Breast epithelium (tissue), 4 donors: ENCODE results near the gene MYG1. TPM values are rescaled to one million over a fixed set of nuclear protein-coding genes. Genes with fewer than 3 reads are reported as not detected.
A peak's percentile ranks its signal among the peaks of the same experiment; 100 is the strongest.

Source experiments
- DNase-seq, 2 donors: peaks; one replicate each; pipeline ENCODE4 v3.0.0-alpha.2; 2019; ENCODE audit warnings: low spot score in 2 of 2
- H3K27ac ChIP-seq, 2 donors: fragments of 200-600 bp; sonication (generic) in 1 of 2; one replicate each; pipeline ENCODE4 v1.5.1; 2016 to 2019; ENCODE audit warnings: mild to moderate bottlenecking in 1 of 2
- H3K27me3 ChIP-seq, 2 donors: fragments of 200-600 bp; sonication (generic) in 1 of 2; one replicate each; pipeline versions ENCODE4 v1.5.1 to v1.6.0; 2017 to 2019; ENCODE audit warnings: control low read depth in 1 of 2, mild to moderate bottlenecking in 1 of 2
- H3K36me3 ChIP-seq: fragments of 200-600 bp; one replicate; pipeline ENCODE4 v1.5.1; 2019
- H3K4me1 ChIP-seq, 2 donors: fragments of 200-600 bp; sonication (generic); one replicate each; pipeline ENCODE4 v1.5.1; 2016 to 2019; ENCODE audit warnings: control low read depth in 1 of 2
- H3K4me3 ChIP-seq, 3 donors: fragments of 200-600 bp; sonication (generic); 1 replicate in 2 of 3; 2 replicates in 1 of 3; pipeline ENCODE4 v1.5.1; 2016 to 2019; ENCODE audit warnings: mild to moderate bottlenecking in 3 of 3, moderate library complexity in 2 of 3
- H3K9me3 ChIP-seq, 2 donors: fragments of 200-600 bp; sonication (generic) in 1 of 2; one replicate each; pipeline ENCODE4 v1.5.1; 2016 to 2019; ENCODE audit warnings: control low read depth in 1 of 2
- POLR2A ChIP-seq: fragments of 450-650 bp; IDR thresholded peaks from one replicate; pipeline ENCODE4 v1.6.1; 2016; ENCODE audit warnings: antibody characterized with exemption, mild to moderate bottlenecking, moderate library complexity
- POLR2AphosphoS5 ChIP-seq, 3 donors: sonication (generic); formaldehyde crosslinking; IDR thresholded peaks; one replicate each; pipeline ENCODE4 v1.6.1; 2017; ENCODE audit warnings: antibody characterized with exemption in 3 of 3
- intact Hi-C: fragments of 100-400 bp; cut with DNase I; formaldehyde crosslinking; loops from one replicate; pipeline ENCODE4 v1.15.1; 2023; ENCODE audit warnings: low total_unique reads
- total RNA-seq, 3 donors: library from RNA; depleted of rRNA; stranded (reverse); fragments of >200 nt; gene quantifications; one replicate each; pipeline ENCODE4 v1.1.0, GENCODE V29; 2016
- TF ChIP-seq, protein P1 (sequence below), 3 donors: fragments of 450-650 bp; IDR thresholded peaks; one replicate each; pipeline ENCODE4 v1.5.1; 2016 to 2017; ENCODE audit warnings: antibody characterized with exemption in 3 of 3, mild to moderate bottlenecking in 3 of 3, moderate library complexity in 3 of 3

The MYG1 gene
- total RNA-seq, 3 donors from 2014 or later = 35.7 to 63.8 (median 39.1) TPM

DNA sequence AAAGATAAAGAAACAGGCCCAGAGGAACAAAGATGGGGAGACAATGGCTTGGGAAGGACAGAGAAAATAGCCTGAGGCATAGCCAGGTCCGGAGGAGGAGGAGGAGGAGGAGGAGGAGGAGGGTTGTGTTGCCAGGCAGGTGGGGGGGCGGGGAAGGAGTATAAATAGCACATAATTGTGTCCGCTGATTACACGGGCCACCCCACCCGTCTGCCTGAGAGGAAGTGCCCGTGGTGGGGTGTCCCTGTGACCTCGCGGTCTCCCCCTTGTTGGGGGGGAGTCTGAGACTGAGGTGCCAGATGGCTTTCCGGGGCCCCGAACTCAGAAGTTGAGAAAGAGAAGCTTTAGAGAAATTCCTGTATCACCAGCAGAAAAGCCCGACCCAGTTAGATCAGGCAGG is 38.5 kb downstream of the MYG1 start:
- Histone ChIP-seq H3K4me1 (no peaks in the 10 kb centered on the region), H3K27me3 (peaks cover 0 to 23% of the 10 kb centered on the region in 2 donors), H3K36me3 (no peaks in the 10 kb centered on the region), H3K4me3 (no peak overlapping the region), H3K9me3 (no peaks in the 10 kb centered on the region), H3K27ac (no peak overlapping the region)
- TF ChIP-seq, protein P1, sequence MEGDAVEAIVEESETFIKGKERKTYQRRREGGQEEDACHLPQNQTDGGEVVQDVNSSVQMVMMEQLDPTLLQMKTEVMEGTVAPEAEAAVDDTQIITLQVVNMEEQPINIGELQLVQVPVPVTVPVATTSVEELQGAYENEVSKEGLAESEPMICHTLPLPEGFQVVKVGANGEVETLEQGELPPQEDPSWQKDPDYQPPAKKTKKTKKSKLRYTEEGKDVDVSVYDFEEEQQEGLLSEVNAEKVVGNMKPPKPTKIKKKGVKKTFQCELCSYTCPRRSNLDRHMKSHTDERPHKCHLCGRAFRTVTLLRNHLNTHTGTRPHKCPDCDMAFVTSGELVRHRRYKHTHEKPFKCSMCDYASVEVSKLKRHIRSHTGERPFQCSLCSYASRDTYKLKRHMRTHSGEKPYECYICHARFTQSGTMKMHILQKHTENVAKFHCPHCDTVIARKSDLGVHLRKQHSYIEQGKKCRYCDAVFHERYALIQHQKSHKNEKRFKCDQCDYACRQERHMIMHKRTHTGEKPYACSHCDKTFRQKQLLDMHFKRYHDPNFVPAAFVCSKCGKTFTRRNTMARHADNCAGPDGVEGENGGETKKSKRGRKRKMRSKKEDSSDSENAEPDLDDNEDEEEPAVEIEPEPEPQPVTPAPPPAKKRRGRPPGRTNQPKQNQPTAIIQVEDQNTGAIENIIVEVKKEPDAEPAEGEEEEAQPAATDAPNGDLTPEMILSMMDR (IDR thresholded peaks at IDR 0.05) = no peak
- TF ChIP-seq POLR2A (no peak), POLR2AphosphoS5 (IDR thresholded peaks at IDR 0.05) (no peak)
- intact Hi-C loops = no loop called here
- DNase-seq = no peak

DNA sequence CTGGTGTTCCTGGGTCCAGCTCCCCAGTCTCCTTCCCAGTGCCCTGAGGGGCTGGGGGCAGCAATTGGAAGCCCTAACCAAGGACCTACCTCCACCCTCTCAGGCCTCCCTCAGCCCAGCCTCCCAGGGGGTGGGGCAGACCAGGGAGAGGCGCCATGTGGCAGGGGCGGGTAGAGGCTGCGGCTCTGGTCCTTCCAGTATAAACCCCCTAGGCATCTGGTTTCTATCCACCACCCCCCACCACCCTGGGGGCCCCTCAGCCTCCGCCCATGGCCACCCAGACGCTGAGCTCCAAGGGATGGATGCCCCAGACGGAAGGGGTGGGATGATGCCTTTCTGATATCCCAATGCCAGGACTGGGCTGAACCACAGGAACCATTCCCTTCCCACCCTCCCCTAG is 39.4 kb downstream of the MYG1 start:
- Histone ChIP-seq H3K4me1 (no peaks in the 10 kb centered on the region), H3K36me3 (no peaks in the 10 kb centered on the region), H3K9me3 (no peaks in the 10 kb centered on the region), H3K4me3 (no peak overlapping the region), H3K27ac (no peak overlapping the region), H3K27me3 (peaks cover 0 to 23% of the 10 kb centered on the region in 2 donors)
- TF ChIP-seq, protein P1 (IDR thresholded peaks at IDR 0.05) = no peak
- TF ChIP-seq POLR2AphosphoS5 (IDR thresholded peaks at IDR 0.05) = no peak
- no peak for TF ChIP-seq POLR2A
- intact Hi-C loops = no loop called here
- DNase-seq = no peak

DNA sequence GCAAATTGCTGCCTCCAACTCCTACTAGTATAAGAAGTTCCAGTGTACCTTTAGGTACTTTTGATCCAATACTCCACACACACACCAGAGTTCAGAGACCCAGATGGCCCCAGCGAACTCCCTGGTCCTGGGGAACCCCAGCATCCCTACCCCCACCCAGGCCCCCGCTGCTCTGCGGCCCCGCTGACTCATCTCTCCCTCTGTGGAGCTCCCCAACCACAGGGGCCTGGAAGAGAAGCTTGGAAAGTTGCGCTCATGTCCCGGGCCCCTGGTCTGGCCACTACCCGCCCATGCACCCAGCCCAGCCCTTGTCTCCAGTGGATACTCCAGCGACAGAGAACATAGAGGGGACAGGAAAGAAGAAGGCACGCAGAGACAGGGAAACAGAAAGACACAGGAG is 40.9 kb downstream of the MYG1 start:
- no peak for DNase-seq
- intact Hi-C loops = loop anchor here (5.0 kb wide), 1 partner anchor 163 kb away; no protein-coding TSS in a partner anchor
- no peak overlapping the region for H3K27ac ChIP-seq
- H3K36me3 ChIP-seq = no peaks in the 10 kb centered on the region
- H3K9me3 ChIP-seq = no peaks in the 10 kb centered on the region
- TF ChIP-seq POLR2A = no peak
- TF ChIP-seq POLR2AphosphoS5 (IDR thresholded peaks at IDR 0.05) = no peak
- TF ChIP-seq, protein P1 (IDR thresholded peaks at IDR 0.05) = no peak
- peaks cover 0 to 18% of the 10 kb centered on the region in 2 donors for H3K27me3 ChIP-seq
- no peak overlapping the region for H3K4me3 ChIP-seq
- H3K4me1 ChIP-seq = no peaks in the 10 kb centered on the region

DNA sequence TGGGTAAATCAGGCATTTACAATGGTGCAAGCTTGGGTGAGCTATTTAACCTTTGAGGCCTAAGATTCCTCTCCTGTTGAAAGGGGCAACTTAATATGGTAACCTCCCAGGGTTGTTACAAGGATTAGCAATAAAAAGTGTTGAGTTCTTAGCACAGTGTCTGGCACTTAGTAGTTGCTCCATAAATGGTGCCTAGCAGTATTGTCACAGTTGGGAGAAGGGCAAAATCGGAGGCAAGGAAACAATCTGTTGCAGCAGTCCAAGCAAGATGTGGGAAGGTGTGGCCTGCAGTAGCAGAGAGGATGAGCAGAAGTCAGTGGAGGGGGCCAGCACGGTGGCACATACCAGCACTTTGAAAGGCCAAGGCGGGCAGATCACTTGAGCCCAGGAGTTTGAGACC is 44.0 kb downstream of the MYG1 start:
- Histone ChIP-seq H3K4me1 (no peaks in the 10 kb centered on the region), H3K27me3 (peaks cover 0 to 4% of the 10 kb centered on the region in 2 donors), H3K27ac (no peak overlapping the region), H3K4me3 (no peak overlapping the region), H3K9me3 (no peaks in the 10 kb centered on the region), H3K36me3 (no peaks in the 10 kb centered on the region)
- DNase-seq = no peak
- TF ChIP-seq POLR2A (no peak), POLR2AphosphoS5 (IDR thresholded peaks at IDR 0.05) (no peak)
- TF ChIP-seq, protein P1 (IDR thresholded peaks at IDR 0.05) = no peak
- intact Hi-C loops = loop anchor here (5.0 kb wide), 1 partner anchor 166 kb away; no protein-coding TSS in a partner anchor

DNA sequence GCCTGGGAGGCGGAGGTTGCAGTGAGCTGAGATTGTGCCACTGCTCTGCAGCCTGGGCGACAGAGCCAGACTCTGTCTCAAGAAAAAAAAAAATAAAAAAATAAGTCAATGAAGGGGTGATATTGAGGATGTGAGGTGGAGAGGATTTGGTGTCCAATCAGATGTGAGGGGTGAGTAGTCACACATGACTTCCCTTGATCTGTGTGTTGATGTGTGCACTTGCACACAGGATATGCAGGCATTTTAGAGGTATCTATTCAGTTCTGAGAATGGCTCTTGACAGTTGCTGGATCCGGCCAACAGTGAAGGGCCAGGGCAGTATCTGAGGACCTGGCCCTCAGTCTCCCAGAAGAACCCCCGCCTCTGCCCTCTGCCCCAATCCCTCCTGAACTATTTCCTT is 44.5 kb downstream of the MYG1 start:
- DNase-seq = no peak
- peak overlapping the region in 1 of 2 donors; percentile 87 for H3K27ac ChIP-seq
- H3K4me1 ChIP-seq = no peaks in the 10 kb centered on the region
- no peaks in the 10 kb centered on the region for H3K9me3 ChIP-seq
- H3K27me3 ChIP-seq = no peaks in the 10 kb centered on the region
- H3K36me3 ChIP-seq = no peaks in the 10 kb centered on the region
- TF ChIP-seq POLR2AphosphoS5 (IDR thresholded peaks at IDR 0.05) (no peak), POLR2A (no peak)
- TF ChIP-seq, protein P1 (IDR thresholded peaks at IDR 0.05) = no peak
- intact Hi-C loops = loop anchor here (5.0 kb wide), 1 partner anchor 167 kb away; no protein-coding TSS in a partner anchor
- peak overlapping the region in 1 of 3 donors; percentile 78 for H3K4me3 ChIP-seq
